ENCODE results near the gene DCUN1D5.
"Not testable (repeated sequence)": the region's sequence is repeated elsewhere in the genome, so short reads cannot be mapped to it uniquely, and the experiment has no call there.

DCUN1D5 gene

GRCh38 chr11:103053997-103054396, 38.0 kb downstream of the DCUN1D5 start:
- DNase-seq = no peak

- no peak for DNase-seq
Observed at GRCh38 chr11:103051981-103052380, 40.0 kb downstream of the DCUN1D5 start.

GRCh38 chr11:103051151-103051801, 40.7 kb downstream of the DCUN1D5 start:
- no peak for DNase-seq

- no peak for DNase-seq
Observed at GRCh38 chr11:103050351-103050750, 41.6 kb downstream of the DCUN1D5 start.

- DNase-seq = no peak
Observed at GRCh38 chr11:103047837-103048236, 44.1 kb downstream of the DCUN1D5 start.

GRCh38 chr11:103043826-103044678, 47.9 kb downstream of the DCUN1D5 start:
- DNase-seq = no peak

- no peak for DNase-seq
Observed at GRCh38 chr11:103042161-103042560, 49.8 kb downstream of the DCUN1D5 start.

GRCh38 chr11:103035791-103036434, 56.0 kb downstream of the DCUN1D5 start:
- peak in 1 of 2 donors; percentile 14 for DNase-seq

GRCh38 chr11:103035216-103035615, 56.7 kb downstream of the DCUN1D5 start:
- no peak for DNase-seq

GRCh38 chr11:103031834-103032233, 60.1 kb downstream of the DCUN1D5 start:
- DNase-seq = no peak

- DNase-seq = no peak
Observed at GRCh38 chr11:103029401-103029800, 62.6 kb downstream of the DCUN1D5 start.

- not testable (repeated sequence) for DNase-seq
Observed at GRCh38 chr11:103028304-103029020, 63.5 kb downstream of the DCUN1D5 start.

GRCh38 chr11:103024086-103024485, 67.9 kb downstream of the DCUN1D5 start:
- DNase-seq = no peak

GRCh38 chr11:103016031-103016430, 75.9 kb downstream of the DCUN1D5 start:
- no peak for DNase-seq

GRCh38 chr11:103013421-103013820, 78.5 kb downstream of the DCUN1D5 start:
- DNase-seq = no peak
